ENCODE results near the gene GNAQ.

The GNAQ gene

DNA sequence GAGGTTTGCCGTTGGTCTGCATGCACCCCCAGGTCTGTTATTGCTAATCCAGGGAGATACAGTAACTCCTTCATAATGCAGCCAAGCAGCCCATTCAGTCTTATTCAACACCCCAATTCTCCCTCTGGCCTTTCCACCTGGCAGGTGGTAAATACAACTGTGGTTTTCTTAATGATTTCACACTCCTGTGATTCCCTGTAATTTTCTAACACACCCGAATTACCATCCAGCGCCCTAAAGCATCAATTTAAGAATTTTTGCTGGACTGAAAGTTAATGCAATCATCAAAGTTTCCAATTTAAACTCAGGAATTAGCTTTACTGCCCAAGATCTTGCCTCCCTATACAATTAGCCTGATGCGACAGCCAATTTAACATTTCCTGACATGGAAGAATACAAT is 62.5 kb downstream of the GNAQ start:
- DNase-seq = no peak

DNA sequence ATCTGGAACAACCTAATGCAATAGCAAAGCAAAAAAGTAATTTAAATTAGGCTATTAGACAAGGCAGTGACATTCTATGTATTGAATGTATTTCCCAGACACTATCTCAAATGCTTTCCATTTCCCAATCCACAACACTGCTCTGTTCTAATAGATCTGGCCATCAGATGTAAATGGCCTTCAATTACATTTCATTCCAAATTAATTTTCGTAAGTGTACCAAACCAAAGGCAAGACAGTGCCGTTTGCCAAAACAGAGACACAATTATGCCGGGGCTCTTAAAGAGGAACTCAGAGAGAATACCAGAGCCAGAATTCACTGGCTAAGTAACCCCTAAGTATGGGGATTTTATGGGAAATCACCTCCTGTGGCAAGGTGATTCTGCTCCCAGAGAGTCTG is 63.1 kb downstream of the GNAQ start:
- no peak for DNase-seq

DNA sequence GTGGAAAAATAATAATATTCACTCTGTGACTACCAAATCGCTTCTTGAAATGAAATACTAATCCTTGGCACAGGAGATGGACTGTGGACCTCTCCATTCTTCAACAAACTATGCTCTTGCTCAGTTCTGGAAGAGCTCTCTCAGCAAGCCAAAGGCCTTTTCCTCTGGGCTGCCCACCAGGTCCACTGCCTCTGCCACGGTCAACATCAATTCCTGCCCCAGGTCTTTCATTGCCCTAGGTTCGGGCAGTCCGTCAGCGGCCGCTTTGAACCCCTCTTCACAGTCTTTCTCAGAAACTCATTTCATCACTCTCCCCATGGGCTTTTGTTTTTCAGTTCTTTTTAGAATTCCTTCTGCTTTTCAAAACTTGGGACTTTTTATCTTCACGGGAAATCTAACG is 64.9 kb downstream of the GNAQ start:
- DNase-seq = no peak

DNA sequence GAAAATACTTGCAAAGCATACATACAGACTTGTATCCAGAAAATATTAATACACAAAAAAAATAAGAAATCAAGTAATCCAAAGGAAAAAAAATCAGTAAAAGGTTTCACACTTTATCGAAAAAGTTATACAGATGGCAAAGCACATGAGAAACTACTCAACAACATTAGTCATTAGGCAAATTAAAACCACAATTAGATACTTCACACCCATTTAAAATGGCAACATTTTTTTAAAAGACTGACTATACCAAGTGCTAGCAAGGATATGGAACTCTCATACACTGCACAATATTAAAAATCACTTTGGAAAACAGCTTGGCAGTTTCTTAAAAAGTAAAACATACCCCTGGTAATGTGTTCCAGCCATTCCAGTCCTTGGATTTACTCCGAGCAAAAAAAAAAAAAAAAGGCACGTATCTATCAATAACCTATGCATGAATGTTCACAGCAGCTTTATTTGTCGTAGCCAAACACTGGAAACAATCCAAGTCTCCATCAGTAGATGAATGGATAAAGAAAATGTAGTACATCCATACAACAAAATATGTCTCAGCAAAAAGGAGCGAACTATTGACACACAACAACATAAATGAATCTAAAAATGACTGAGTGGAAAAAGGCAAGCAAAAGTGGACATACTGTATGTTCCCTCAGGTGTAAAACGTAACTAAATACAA is 66.0 kb downstream of the GNAQ start:
- DNase-seq = no peak

DNA sequence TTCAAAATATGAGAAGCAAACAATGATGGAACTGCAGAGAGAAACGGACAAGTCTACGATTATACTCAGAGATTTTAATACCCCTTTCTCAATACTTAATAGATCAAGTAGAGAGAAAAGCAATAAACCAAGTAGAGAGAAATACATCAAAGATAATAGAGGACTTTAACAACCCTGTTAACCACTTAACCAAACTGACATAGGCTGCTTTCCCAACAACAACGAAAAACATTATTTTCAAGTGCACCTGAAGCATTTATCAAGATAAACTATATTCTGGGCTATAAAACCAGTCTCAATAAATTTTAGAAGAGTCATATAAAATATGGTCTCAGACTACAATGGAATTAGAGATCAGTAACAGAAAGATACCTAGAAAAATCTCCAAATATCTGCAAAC is 67.4 kb downstream of the GNAQ start:
- DNase-seq = no peak

DNA sequence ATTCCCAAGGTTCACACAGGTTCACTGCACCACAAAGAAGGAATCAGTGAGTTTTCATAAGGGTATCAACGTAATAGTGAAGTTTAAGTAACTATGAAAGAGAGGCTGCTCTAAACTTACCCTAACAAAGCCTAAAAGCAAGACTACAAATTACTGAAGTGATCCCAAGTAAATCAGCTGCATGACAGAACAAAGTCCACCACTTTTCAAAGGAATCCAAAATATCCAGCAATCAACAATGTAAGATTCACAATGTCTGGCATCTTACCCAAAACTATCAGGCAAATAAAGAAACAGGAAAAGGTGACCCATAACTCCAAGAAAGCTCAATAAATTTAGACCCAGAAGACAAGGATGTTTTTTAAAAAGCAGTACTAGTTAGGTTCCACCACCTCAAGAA is 70.1 kb downstream of the GNAQ start:
- no peak for DNase-seq

DNA sequence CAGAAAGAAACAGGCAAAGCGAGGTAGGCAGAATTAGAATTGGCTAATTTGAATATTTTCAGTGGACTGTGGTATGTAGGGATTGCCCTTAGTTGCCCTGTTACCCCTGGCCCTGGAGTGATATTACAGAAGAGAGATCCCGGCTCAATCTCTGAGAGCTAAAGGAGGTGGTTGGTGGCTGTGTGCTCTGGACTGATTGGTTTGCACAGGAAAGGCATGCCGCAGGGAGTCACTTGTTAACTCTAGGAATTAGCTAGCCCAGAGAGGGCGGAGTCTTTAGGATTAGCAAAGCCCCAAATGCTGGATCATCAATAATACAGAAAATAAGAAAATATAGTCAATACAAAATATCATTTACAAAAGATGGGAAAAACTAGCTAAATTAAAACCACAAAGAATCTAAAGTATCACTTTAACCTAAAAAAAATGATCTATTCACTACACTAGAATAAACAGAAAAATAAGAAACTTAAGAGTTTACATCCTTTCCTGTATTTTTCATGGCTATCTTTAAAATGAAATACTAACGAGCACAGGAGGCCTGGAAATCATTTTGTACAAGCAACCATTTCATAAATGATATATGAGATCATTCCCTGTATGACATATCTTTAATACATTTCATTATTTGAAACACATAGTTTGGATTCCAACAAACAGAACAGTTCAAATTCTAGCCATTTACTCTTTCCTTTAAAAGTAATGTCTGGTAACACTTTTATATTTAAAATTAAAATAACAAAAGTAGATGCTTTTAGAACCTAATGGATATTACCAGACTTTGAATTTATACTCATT is 71.1 kb downstream of the GNAQ start:
- DNase-seq = no peak

DNA sequence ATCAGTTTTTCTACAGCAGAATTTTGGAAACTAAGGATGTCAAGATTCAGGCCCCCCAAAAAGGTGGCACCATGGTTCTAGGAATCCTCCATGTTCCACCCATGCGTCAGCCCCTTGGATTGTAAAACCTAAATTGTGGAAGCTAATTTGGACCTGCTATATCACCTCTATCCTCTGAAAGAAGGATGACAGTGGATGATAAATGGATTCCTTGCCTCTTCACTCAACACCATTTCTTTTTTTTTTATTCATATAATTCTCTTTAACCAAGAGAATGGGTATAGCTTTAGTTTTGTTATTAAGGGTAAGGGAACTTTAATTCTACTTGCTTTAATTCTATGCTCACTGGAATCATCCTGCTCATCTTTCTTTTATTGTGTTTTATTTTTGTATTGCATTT is 71.8 kb downstream of the GNAQ start:
- no peak for DNase-seq

DNA sequence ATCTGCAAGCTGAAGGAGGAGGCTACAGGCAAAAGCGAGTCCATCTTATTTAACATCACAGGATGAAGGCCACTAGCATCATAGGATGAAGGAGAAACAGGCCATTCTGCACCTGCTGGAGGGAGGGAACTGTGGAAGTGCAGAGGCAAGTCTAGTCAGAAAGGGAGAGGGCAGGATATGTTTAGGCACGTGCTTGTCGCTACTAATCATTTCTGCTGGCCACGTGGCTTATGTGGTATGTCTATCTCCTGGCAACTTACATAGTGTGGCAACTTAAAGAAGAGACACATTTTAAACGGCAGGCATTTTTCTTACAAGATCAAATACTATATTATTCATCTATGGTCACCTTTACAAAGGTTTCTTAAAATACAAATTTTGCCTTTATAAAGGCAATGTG is 74.0 kb downstream of the GNAQ start:
- no peak for DNase-seq

DNA sequence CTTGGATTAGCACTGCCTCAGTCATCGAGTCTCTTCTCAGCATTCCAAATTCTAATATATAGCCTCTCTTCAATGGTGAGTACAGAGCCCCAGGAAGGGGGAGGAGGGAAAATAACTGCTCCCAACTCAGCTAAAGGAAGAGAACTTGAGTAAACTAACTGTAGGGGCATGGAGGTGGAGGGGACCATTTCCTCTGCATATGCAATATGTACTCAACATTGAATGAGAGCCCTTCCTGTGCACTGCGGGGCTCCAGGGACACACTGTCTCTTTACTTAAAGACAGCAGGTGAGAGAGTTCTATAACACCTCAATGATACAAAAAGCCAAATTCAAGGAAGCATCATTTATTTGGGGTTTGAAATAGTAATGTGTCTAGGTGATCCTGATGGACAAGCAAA is 75.1 kb downstream of the GNAQ start:
- no peak for DNase-seq

DNA sequence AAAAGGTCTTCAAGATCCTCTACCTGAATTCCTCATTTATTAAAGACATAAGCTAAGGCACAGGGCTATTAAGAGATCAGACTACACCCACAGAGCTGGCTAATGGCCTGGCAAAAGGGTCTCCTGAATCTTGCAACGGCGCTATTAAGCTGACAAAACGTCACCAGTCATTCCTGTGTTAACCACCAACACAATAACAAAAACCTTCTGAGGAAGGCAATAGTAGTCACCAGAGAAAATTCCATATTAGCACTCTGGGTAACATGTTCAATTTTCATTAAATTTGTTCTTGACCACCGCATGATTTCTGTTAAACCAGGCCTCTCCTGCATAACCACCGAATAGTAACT is 77.0 kb downstream of the GNAQ start:
- no peak for DNase-seq

DNA sequence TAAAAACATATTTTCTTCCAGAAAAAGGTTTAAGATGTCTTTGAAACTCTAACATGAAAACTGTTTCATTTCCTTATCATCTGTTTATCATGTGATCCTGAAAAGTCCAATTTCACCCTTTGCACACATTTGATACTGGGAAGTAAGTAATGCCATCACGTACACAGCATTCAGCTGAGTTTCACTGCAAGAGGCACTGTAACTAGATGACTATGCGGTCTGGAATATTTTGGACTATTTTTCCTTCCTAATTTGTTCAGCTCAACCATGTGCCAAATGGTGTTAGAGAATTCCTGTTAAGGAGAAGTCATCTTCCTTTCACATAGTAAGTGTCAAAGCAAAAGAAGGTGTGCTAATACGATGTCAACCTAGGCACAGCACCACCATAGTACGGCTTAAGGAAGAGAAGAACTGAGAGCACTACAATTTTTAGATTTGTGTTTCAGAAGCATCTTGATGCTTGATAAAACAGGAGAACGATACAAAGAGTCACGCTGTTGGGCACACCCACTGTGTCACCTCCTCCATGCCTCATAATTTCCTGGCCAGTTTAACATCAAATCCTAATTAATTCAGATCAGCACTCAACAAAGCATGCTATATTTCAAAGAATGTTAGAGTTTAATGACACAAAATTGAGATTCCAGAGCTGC is 77.5 kb downstream of the GNAQ start:
- DNase-seq = no peak

DNA sequence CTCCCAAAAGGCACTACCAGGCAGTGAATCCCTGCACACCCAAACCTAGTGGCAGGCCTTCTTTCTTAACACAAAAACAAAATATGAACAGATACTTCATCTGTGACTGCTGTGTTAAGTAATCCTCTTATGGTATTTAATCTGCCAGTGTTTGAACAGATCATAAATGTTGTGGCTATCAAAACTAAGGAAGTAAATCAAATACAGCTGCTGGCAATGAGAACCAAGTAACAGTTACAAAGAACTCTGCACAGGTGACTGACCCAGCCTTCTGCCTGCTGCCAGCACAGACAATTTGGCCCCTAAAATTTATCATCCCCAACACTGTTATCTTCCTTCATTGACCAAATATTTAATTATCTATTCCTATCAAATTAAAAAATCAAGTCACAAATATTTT is 78.0 kb downstream of the GNAQ start:
- no peak for DNase-seq

DNA sequence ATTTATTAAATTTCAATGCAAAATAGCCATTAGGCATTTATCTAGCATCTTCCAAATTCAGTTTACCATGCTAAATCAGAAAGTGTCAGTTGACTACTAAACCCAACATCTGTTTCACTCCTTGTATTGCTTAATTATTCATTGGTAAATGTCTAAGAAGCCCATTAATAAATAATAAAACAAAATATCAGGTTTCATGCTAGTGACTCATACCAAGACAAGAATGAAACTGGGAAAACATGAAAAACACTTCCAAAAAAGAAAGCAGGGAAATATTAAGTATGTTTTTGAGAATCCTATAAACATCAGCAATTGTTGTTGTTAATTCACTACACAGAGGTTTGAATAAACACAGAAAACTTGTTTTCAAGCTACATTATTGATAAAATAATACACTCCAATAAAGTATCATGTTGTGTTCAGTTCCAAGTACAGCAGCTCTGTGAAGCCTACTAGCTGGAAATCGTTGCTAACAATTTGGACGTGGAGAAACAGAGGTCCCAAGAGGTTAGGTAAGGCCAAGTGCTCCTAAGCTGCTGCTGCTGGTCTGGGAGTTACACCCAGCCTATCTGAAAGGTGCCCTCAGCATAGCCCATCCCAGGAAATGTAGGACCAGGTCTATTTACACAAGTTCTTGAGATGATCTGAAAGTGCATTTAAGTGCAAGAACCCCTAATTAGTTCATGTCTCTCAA is 78.8 kb downstream of the GNAQ start:
- no peak for DNase-seq

DNA sequence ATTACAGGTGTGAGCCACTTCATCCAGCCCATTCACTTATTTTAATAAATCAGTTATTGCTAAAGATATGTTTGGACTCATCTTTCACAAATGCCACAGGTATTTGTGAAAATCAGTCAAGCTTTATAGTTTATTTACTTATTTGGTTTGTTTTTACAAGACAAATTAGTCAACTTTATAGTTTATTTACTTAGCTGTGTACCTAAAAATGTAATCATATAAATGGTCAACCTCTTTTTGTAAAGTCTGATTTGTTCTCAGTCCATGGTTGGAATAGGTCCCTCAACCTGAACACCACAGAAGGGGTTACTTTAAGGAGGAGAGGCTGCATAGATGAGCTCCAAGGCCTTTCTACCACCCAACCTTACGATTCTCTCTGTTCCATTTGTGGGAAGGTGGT is 80.2 kb downstream of the GNAQ start:
- DNase-seq = no peak

DNA sequence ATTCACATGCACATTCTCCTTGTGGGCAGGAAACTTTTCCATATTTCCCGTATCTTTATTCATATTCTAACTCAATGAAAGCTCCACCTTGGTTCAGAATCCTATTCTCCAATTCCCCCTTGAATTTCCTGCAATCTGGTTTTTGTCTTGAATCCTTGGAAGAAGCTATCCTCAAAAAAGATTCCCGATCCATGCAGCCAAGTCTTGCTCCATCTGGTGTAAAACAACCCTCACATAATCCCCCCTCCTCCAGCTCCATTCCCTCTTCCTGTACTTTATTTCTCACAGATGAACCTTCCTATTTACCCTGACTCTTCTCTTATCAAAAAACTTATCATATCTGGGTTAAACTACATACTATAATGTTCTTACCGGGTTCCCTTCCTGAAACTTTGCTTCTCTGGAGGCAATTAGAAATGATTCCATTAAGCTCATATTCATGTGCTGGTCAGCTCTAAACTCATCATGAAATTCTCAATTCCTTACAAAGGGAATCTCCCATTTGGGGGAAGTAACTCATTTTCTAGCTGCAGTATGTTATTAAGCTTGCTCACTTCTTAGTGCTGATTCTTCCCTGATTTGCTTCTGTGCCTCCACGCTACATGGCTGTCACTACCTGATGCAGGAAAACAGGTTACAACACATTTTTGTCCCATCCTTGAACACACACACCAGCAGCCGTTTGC is 81.7 kb downstream of the GNAQ start:
- DNase-seq = no peak

DNA sequence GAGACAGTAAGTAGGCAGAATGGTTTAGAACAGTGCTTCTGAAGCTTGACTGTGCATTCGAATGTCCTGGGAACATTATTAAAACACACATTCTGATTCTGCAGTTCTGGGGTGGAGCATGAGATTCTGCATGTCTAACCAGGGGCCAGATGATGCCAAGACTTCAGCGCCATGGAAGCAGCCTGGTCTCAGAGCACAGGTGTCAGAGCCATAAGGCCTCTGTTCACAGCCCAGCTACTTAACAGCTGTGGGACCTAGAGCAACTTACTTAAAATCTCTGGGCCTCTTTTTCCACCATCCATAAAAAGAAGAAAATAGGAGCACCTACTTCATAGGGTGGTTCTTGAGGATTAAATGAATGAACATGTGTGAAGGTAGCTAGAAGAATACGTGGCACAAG is 84.0 kb downstream of the GNAQ start:
- DNase-seq = no peak

DNA sequence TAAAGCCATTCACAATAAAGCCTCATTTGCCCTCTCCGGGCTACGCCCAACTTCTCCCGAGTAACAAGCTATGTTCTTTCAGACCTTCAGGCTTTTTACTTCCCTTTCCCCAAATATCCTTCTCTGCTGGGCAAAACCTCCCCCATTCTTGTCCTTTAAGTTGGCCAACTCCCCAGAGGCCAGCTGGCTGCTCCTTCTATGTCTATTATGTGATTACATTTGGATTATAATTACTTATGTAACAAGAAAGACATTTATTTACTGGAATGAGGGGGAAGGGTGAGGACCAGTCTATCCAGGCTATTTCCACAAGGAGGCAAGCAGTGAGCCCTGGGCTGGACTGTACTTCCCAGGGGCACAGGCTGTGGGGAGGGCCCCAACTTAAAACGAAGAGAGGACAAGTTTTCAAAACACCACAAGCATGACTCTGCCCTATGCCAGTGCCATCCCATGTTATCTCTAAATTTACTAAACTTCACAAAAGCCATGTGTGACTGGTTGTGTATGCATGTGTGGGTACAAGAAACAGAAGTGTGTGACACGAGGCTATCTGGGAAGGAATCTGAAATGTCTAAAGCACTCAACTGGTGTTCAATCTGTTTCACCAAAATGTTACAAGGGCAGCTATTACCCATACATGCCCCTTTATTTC is 84.5 kb downstream of the GNAQ start:
- DNase-seq = no peak

DNA sequence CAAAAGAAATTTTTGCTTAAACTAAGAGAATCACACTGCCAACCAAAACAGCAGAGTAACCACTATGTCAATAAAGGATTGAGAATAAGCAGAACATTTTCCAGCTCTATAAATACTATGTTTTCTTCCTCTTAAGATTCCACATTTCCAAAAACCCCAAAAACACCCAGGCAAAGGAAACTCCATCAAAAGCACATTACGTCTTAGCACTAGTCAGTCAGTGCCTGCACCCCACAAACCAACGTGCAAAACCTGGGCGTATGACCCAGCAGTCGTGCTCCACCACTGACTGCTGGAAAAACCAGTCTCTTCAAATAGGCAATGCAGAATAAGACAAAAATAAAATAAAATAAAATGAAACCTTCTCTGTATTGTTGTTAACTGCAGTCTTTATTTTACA is 85.3 kb downstream of the GNAQ start:
- no peak for DNase-seq

DNA sequence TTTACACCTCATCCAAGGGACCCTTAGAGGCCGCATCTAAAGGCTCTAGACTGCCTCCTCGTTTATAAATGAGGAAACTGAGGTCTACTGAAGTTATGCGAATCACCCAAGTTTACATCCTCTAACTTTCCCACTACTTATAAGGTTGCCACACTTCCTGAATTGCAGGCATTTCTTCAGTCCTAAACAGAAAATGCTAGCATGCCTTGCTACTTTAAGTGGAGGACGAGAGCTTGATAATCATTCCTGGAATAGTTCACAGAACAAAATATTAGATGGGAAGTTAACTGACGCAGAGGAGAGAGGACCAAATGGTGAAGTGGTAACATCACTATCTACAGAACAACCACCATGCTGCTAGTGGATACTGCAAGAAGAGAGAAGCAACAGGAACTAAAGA is 85.8 kb downstream of the GNAQ start:
- no peak for DNase-seq

DNA sequence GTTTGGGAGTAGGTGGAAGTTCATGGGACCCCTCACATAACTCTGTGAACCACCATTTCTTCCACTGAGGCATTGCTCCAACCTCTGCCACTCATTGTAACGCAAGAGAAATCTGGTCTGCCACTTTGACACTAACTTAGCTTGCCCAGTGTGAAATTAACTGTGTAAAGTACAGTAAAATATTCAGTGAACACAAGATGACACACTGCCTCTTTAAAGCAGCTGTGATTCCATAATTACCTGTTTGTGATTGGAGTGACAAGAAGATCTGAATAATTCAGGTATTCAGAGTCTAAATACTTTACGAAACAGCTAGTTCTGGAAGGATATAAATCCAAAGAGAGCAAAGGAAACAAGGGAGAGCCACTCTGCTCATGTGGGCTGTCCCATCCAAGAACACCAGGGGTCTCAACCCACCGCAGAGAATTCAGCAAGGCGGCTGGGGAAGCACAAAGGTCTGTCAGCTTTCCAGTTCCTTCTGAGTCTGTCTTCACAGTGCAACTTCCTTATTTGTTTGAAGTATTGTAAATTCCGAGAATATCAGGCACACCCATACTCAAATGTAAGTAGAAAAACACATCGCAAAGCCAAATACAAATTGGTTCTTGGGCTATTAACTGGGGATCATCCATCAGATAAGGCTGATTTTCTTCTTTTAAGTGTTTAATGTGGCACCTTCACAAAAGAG is 86.9 kb downstream of the GNAQ start:
- no peak for DNase-seq

DNA sequence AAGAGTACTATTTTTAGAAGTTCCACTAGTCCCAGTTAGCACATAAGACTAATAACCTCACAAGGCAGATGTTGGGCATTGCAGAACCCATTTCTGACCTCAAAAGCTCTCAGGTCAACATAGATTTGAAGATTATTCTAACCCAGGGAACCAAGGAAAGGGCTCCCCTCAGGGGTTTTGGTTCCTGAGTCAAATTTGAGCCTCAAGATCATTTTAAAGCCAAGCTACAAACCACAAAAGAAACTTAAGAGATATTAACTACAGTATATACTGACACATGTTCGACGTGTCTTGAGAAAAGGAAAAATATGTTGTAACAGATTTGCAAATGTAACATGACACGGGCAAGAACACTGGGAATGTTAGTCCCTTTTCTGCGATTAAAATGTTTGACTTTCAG is 88.6 kb downstream of the GNAQ start:
- no peak for DNase-seq
